IMR-90 (cell line): ENCODE results near the gene DNAAF3. TPM values are rescaled to one million over a fixed set of nuclear protein-coding genes. Genes with fewer than 3 reads are reported as not detected.

Source experiments
- ATAC-seq: fragments of 200-7000 bp; cut with Tn5 transposase; 2 replicates; pipeline ENCODE4 v1.9.1; 2020; ENCODE audit warnings: low read depth, mild to moderate bottlenecking, moderate library complexity
- BruUV-seq: library from RNA; stranded (reverse); fragments of 400-500 nt; replicated peaks from 2 replicates; lab custom pipeline; 2021; lab: Mats Ljungman, UMichigan
- CTCF ChIA-PET: fragments of 300-600 bp; formaldehyde crosslinking; extraction: SDS; loops from one replicate; lab custom pipeline; 2021; ENCODE audit warnings: antibody characterized with exemption; lab: Yijun Ruan, JAX
- POLR2A ChIA-PET: fragments of 300-600 bp; sonication (Branson Sonifier 250); formaldehyde crosslinking; loops from one replicate; lab custom pipeline; 2022; ENCODE audit warnings: antibody characterized with exemption; ENCODE audit not compliant: unreplicated experiment; lab: Charles Lee
- DNase-seq: peaks from one replicate; pipeline ENCODE4 v3.0.0; 2013
- H2AFZ ChIP-seq: replicated peaks from 2 replicates; pipeline ENCODE3; 2013; ENCODE audit warnings: low read length, mild to moderate bottlenecking; ENCODE audit not compliant: poor library complexity
- H2AK5ac ChIP-seq: 2 replicates; pipeline ENCODE4 v1.6.1; 2013; ENCODE audit warnings: low read depth, low read length, inconsistent platforms
- H2AK9ac ChIP-seq: replicated peaks from 2 replicates; pipeline ENCODE3; 2013; ENCODE audit warnings: mild to moderate bottlenecking, low read depth, low read length, moderate library complexity; ENCODE audit not compliant: poor library complexity
- H2BK120ac ChIP-seq: 2 replicates; pipeline ENCODE4 v1.6.1; 2013; ENCODE audit warnings: low read depth, low read length, inconsistent platforms
- H2BK15ac ChIP-seq: 3 replicates; pipeline ENCODE4 v1.6.1; 2013; ENCODE audit warnings: low read depth, low read length, inconsistent platforms
- H2BK20ac ChIP-seq: 2 replicates; pipeline ENCODE4 v1.6.1; 2013; ENCODE audit warnings: low read depth, mild to moderate bottlenecking, inconsistent platforms, low read length, moderate library complexity
- H2BK5ac ChIP-seq: 2 replicates; pipeline ENCODE4 v1.6.1; 2013; ENCODE audit warnings: mild to moderate bottlenecking, low read depth, low read length, inconsistent platforms; ENCODE audit not compliant: poor library complexity, severe bottlenecking
- H3K14ac ChIP-seq: replicated peaks from 2 replicates; pipeline ENCODE4 v1.6.1; 2013; ENCODE audit warnings: low read depth, low read length, inconsistent platforms
- H3K18ac ChIP-seq: 2 replicates; pipeline ENCODE4 v1.6.1; 2013; ENCODE audit warnings: low read depth, low read length, control low read depth
- H3K23ac ChIP-seq: 2 replicates; pipeline ENCODE4 v1.6.1; 2013; ENCODE audit warnings: low read depth, low read length, inconsistent platforms
- H3K27ac ChIP-seq: 2 replicates; pipeline ENCODE4 v1.5.1; 2013; ENCODE audit warnings: mild to moderate bottlenecking, control low read depth, low read length; ENCODE audit not compliant: insufficient read depth
- H3K27me3 ChIP-seq: 2 replicates; pipeline ENCODE4 v1.6.1; 2013; ENCODE audit warnings: low read length; ENCODE audit not compliant: control insufficient read depth, insufficient read depth
- H3K36me3 ChIP-seq: 2 replicates; pipeline ENCODE4 v1.6.1; 2013; ENCODE audit warnings: low read length, mixed read lengths; ENCODE audit not compliant: control insufficient read depth, insufficient read depth
- H3K4ac ChIP-seq: 2 replicates; pipeline ENCODE4 v1.6.1; 2013; ENCODE audit warnings: low read depth, low read length, inconsistent platforms
- H3K4me1 ChIP-seq: 2 replicates; pipeline ENCODE4 v1.6.1; 2013; ENCODE audit warnings: low read length, mixed read lengths; ENCODE audit not compliant: control insufficient read depth, insufficient read depth
- H3K4me2 ChIP-seq: 2 replicates; pipeline ENCODE4 v1.6.1; 2013; ENCODE audit warnings: low read depth, mild to moderate bottlenecking, control low read depth, low read length, moderate library complexity
- H3K4me3 ChIP-seq: 2 replicates; pipeline ENCODE4 v1.5.1; 2013; ENCODE audit warnings: low read depth, mild to moderate bottlenecking, control low read depth, low read length, moderate library complexity; ENCODE audit not compliant: insufficient read depth
- H3K56ac ChIP-seq: 2 replicates; pipeline ENCODE4 v1.6.1; 2013; ENCODE audit warnings: low read length, inconsistent platforms; ENCODE audit not compliant: insufficient read depth; ENCODE audit errors: extremely low read depth
- H3K79me1 ChIP-seq, 2 experiments: 2 replicates each; pipeline ENCODE4 v1.6.1; 2013; ENCODE audit warnings: low read length in 2 of 2, inconsistent platforms in 1 of 2, low read depth in 1 of 2
- H3K9ac ChIP-seq: 2 replicates; pipeline ENCODE4 v1.6.1; 2013; ENCODE audit warnings: low read depth, low read length, control low read depth
- H3K9me1 ChIP-seq: 2 replicates; pipeline ENCODE4 v1.6.1; 2013; ENCODE audit warnings: low read length, inconsistent platforms; ENCODE audit not compliant: insufficient read depth
- H3K9me3 ChIP-seq: 2 replicates; pipeline ENCODE4 v1.6.1; 2013; ENCODE audit warnings: low read length; ENCODE audit not compliant: control insufficient read depth, insufficient read depth
- H4K20me1 ChIP-seq: 2 replicates; pipeline ENCODE4 v1.6.1; 2013; ENCODE audit warnings: low read length, inconsistent platforms; ENCODE audit not compliant: insufficient read depth
- H4K5ac ChIP-seq: 2 replicates; pipeline ENCODE4 v1.6.1; 2013; ENCODE audit warnings: mild to moderate bottlenecking, low read depth, low read length, control low read depth
- H4K8ac ChIP-seq, 2 experiments: 2 replicates each; pipeline ENCODE4 v1.6.1; 2013; ENCODE audit warnings: low read depth in 2 of 2, low read length in 2 of 2, control low read depth in 1 of 2, inconsistent platforms in 1 of 2
- H4K91ac ChIP-seq: 2 replicates; pipeline ENCODE4 v1.6.1; 2013; ENCODE audit warnings: low read depth, low read length, inconsistent platforms; ENCODE audit not compliant: insufficient read depth
- BHLHE40 ChIP-seq: fragments of 150-350 bp; IDR thresholded peaks from 2 replicates; pipeline ENCODE4 v1.6.1; 2016; ENCODE audit warnings: mild to moderate bottlenecking, low read depth, low read length
- MAZ ChIP-seq: IDR thresholded peaks from 2 replicates; pipeline ENCODE4 v1.6.1; 2012; ENCODE audit warnings: low read depth, mild to moderate bottlenecking, low read length, improper control_type of control experiment, moderate library complexity, borderline replicate concordance
- MXI1 ChIP-seq: IDR thresholded peaks from 2 replicates; pipeline ENCODE4 v1.6.1; 2012; ENCODE audit warnings: low read depth, mild to moderate bottlenecking, low read length, moderate library complexity, borderline replicate concordance
- RCOR1 ChIP-seq: IDR thresholded peaks from 2 replicates; pipeline ENCODE4 v1.6.1; 2012; ENCODE audit warnings: mild to moderate bottlenecking, low read length, improper control_type of control experiment; ENCODE audit not compliant: insufficient replicate concordance
- RFX5 ChIP-seq: IDR thresholded peaks from 2 replicates; pipeline ENCODE4 v1.8.0; 2012; ENCODE audit warnings: low read depth, mild to moderate bottlenecking, low read length, moderate library complexity
- SMC3 ChIP-seq: fragments of 150-350 bp; IDR thresholded peaks from 2 replicates; pipeline ENCODE4 v1.6.1; 2016; ENCODE audit warnings: low read depth, mild to moderate bottlenecking, antibody characterized with exemption, low read length, moderate library complexity
- WGBS, 2 experiments: methylation state at CpG; one replicate each; pipeline versions ENCODE4 v1.1.5 to v1.1.7; 2013; ENCODE audit warnings: missing lambda C conversion rate in 2 of 2; ENCODE audit not compliant: insufficient read length in 1 of 2; ENCODE audit errors: extremely low coverage in 2 of 2; 5-methylcytosine and 5-hydroxymethylcytosine counted together
- dilution Hi-C: fragments of 300-500 bp; cut with HindIII; formaldehyde crosslinking; loops from one replicate; pipeline ENCODE4 v1.14.3; 2018; ENCODE audit warnings: low sequenced_read_pairs; ENCODE audit not compliant: unreplicated experiment
- in situ Hi-C: fragments of 300-500 bp; cut with MboI; formaldehyde crosslinking; loops from 3 replicates; pipeline ENCODE4 v1.14.3; 2019; ENCODE audit warnings: low sequenced_read_pairs, inconsistent platforms, mixed read lengths
- intact Hi-C: fragments of 100-400 bp; cut with micrococcal nuclease; formaldehyde crosslinking; loops from 2 replicates; pipeline ENCODE4 v1.10.0; 2022
- polyA plus RNA-seq, 3 experiments: library from polyadenylated mRNA; depleted of rRNA; stranded (reverse); fragments of >200 nt; gene quantifications; 2 replicates each; pipeline ENCODE4 v1.2.3, GENCODE V29; 2012; ENCODE audit warnings: low replicate concordance in 1 of 3
- total RNA-seq: library from RNA; depleted of rRNA; stranded (reverse); fragments of >200 nt; gene quantifications from 2 replicates; pipeline ENCODE4 v1.2.3, GENCODE V29; 2012
- TF ChIP-seq, protein P1 (sequence below): fragments of 150-350 bp; IDR thresholded peaks from 2 replicates; pipeline ENCODE4 v1.6.1; 2017; ENCODE audit warnings: mild to moderate bottlenecking, antibody characterized with exemption, low read length, low read depth

DNAAF3 gene
- total and polyA plus RNA-seq, 2 of the 4 experiments (the other 2 are of a cell fraction) = 0.34 TPM; not detected in 1

GRCh38 chr19:55179606-55180484 lies 13.4 kb upstream of the DNAAF3 start, which contains the start of gene SYT5:
TSS of gene SYT5 (minus strand) at chr19:55180289. CDS start at chr19:55179041, 1,248 bp downstream.
- no peaks in the 10 kb centered on the region for H3K36me3 ChIP-seq
- H2AFZ ChIP-seq = peak within 1 kb of the TSS; percentile 92
- H3K4me3 ChIP-seq = peak within 1 kb of the TSS; percentile 49
- H2AK5ac ChIP-seq = no peak within 1 kb of the TSS; the same call in 1 of the 2 replicates
- no peaks in the 10 kb centered on the region for H3K9me3 ChIP-seq
- H3K9ac ChIP-seq = no peak within 1 kb of the TSS
- 1% methylated on average over 13 of the region's 68 CpGs; no CpG with 5 or more reads in 1 of the 2 experiments for WGBS, 2 experiments
- no peak within 1 kb of the TSS; the same call in 1 of the 2 replicates for H4K91ac ChIP-seq
- H2BK15ac ChIP-seq = no peak within 1 kb of the TSS
- no peak within 1 kb of the TSS for H3K18ac ChIP-seq
- H3K23ac ChIP-seq = no peak within 1 kb of the TSS
- no peak for TF ChIP-seq RFX5
- no peak for TF ChIP-seq SMC3
- TF ChIP-seq RCOR1 = no peak
- TF ChIP-seq MXI1 = peak; percentile 85; the same call in 1 of the 2 replicates
- peak; percentile 93 for TF ChIP-seq MAZ
- TF ChIP-seq, protein P1, sequence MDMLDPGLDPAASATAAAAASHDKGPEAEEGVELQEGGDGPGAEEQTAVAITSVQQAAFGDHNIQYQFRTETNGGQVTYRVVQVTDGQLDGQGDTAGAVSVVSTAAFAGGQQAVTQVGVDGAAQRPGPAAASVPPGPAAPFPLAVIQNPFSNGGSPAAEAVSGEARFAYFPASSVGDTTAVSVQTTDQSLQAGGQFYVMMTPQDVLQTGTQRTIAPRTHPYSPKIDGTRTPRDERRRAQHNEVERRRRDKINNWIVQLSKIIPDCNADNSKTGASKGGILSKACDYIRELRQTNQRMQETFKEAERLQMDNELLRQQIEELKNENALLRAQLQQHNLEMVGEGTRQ = peak; percentile 63; the same call in 1 of the 2 replicates
- peak; percentile 79 for TF ChIP-seq BHLHE40
- ChIA-PET CTCF (no interaction called here), POLR2A (no interaction called here)
- H3K4ac ChIP-seq = no peak within 1 kb of the TSS
- no peak within 1 kb of the TSS for H3K14ac ChIP-seq
- no peak within 1 kb of the TSS for H2BK20ac ChIP-seq
- H3K79me1 ChIP-seq = no peaks in the 10 kb centered on the region
- intact Hi-C loops (loop anchor here (1.0 kb wide), 1 partner anchor 36 kb away; no protein-coding TSS in a partner anchor), dilution Hi-C loops (no loop called here), in situ Hi-C loops (no loop called here)
- no peak within 1 kb of the TSS for H3K56ac ChIP-seq
- no TSS peak for BruUV-seq
- H3K9me1 ChIP-seq = no peaks in the 10 kb centered on the region
- H4K20me1 ChIP-seq = peaks cover 8% of the 10 kb centered on the region
- H3K4me1 ChIP-seq = peaks cover 4% of the 10 kb centered on the region
- no peak for DNase-seq
- peaks cover 34% of the 10 kb centered on the region for H3K27me3 ChIP-seq
- H2AK9ac ChIP-seq = peak within 1 kb of the TSS; percentile 70
- peak within 1 kb of the TSS; percentile 98 for H3K4me2 ChIP-seq
- ATAC-seq = peak; percentile 82
- H2BK120ac ChIP-seq = no peak within 1 kb of the TSS
- no peak within 1 kb of the TSS for H3K27ac ChIP-seq
- no peak within 1 kb of the TSS for H2BK5ac ChIP-seq
- no peak within 1 kb of the TSS for H4K8ac ChIP-seq
- H4K5ac ChIP-seq = no peak within 1 kb of the TSS
